ENCODE data around the gene CRYGC. TPM values are rescaled to one million over a fixed set of nuclear protein-coding genes. Genes with fewer than 3 reads are reported as not detected.
"Not testable (repeated sequence)": the region's sequence is repeated elsewhere in the genome, so short reads cannot be mapped to it uniquely, and the experiment has no call there.

CRYGC gene
- total and polyA plus RNA-seq, 2 donors: not detected

- peaks cover 6 to 20% of the 10 kb centered on the region in 2 donors for H3K27me3 ChIP-seq (ENCODE audit: control insufficient read depth in 2 of 2, insufficient read depth in 1 of 2, low read length in 1 of 2)
- no peak overlapping the region for H3K27ac ChIP-seq (ENCODE audit: low read depth in 1 of 2, low read length in 1 of 2)
- H3K4me1 ChIP-seq (ENCODE audit: control insufficient read depth in 2 of 2, insufficient read depth in 2 of 2, low read length in 2 of 2): peaks cover 0 to 5% of the 10 kb centered on the region in 2 donors
- no peaks in the 10 kb centered on the region for H3K9me3 ChIP-seq (ENCODE audit: control insufficient read depth in 2 of 2, insufficient read depth in 1 of 2, low read length in 1 of 2)
- WGBS: 92% methylated on average over 4 of the region's 4 CpGs
- H3K4me3 ChIP-seq (ENCODE audit: low read length in 2 of 2): no peak overlapping the region
- DNase-seq (ENCODE audit: low read depth in 6 of 9, low spot score in 9 of 9): no peak
- H3K36me3 ChIP-seq (ENCODE audit: control insufficient read depth in 2 of 2, insufficient read depth in 2 of 2, low read length in 1 of 2): no peaks in the 10 kb centered on the region
Observed at GRCh38 chr2:208125251-208125650, 4.4 kb downstream of the CRYGC start.

GRCh38 chr2:208124013-208124715, 5.5 kb downstream of the CRYGC start, which contains the start of gene CRYGD:
TSS of gene CRYGD (minus strand) at chr2:208124524. CDS start at chr2:208124473, 51 bp downstream.
- Histone ChIP-seq H3K4me3 (ENCODE audit: low read length in 2 of 2) (peak within 1 kb of the TSS in 1 of 2 donors; percentile 5), H3K27me3 (ENCODE audit: control insufficient read depth in 2 of 2, insufficient read depth in 1 of 2, low read length in 1 of 2) (peaks cover 6 to 20% of the 10 kb centered on the region in 2 donors)
- H3K36me3 ChIP-seq (ENCODE audit: control insufficient read depth in 2 of 2, insufficient read depth in 2 of 2, low read length in 1 of 2); DNase-seq (ENCODE audit: low read depth in 6 of 9, low spot score in 9 of 9); H3K9me3 ChIP-seq (ENCODE audit: control insufficient read depth in 2 of 2, insufficient read depth in 1 of 2, low read length in 1 of 2); H3K27ac ChIP-seq (ENCODE audit: low read depth in 1 of 2, low read length in 1 of 2); H3K4me1 ChIP-seq (ENCODE audit: control insufficient read depth in 2 of 2, insufficient read depth in 2 of 2, low read length in 2 of 2): not testable (repeated sequence)
- 9% methylated on average over 46 of the region's 46 CpGs for WGBS

DNA sequence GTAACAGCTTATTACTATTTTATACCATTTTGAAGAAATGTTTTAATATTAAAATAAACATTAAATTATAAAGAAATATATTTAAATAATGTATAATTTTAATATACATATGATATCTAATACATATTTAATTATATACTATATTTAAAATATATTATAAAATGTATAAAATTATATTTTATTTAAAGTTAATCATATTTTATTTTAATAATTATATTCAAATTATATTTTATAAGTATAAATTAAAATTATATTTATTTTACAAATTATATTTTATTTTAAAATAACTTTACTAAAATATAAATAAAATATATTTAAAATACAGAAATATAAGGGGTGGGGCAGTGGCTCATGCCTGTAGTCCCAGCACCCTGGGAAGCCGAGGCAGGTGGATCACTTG, 7.4 kb downstream of the CRYGC start:
- Histone ChIP-seq H3K4me1 (ENCODE audit: control insufficient read depth in 2 of 2, insufficient read depth in 2 of 2, low read length in 2 of 2) (peaks cover 0 to 5% of the 10 kb centered on the region in 2 donors), H3K36me3 (ENCODE audit: control insufficient read depth in 2 of 2, insufficient read depth in 2 of 2, low read length in 1 of 2) (no peaks in the 10 kb centered on the region), H3K27me3 (ENCODE audit: control insufficient read depth in 2 of 2, insufficient read depth in 1 of 2, low read length in 1 of 2) (peaks cover 6 to 20% of the 10 kb centered on the region in 2 donors), H3K4me3 (ENCODE audit: low read length in 2 of 2) (no peak overlapping the region), H3K27ac (ENCODE audit: low read depth in 1 of 2, low read length in 1 of 2) (no peak overlapping the region), H3K9me3 (ENCODE audit: control insufficient read depth in 2 of 2, insufficient read depth in 1 of 2, low read length in 1 of 2) (no peaks in the 10 kb centered on the region)
- DNase-seq (ENCODE audit: low read depth in 6 of 9, low spot score in 9 of 9): no peak
- WGBS: 97% methylated on average over 1 of the region's 1 CpG

- no peak for DNase-seq (ENCODE audit: low read depth in 6 of 9, low spot score in 9 of 9)
- no peaks in the 10 kb centered on the region for H3K36me3 ChIP-seq (ENCODE audit: control insufficient read depth in 2 of 2, insufficient read depth in 2 of 2, low read length in 1 of 2)
- no peaks in the 10 kb centered on the region for H3K4me1 ChIP-seq (ENCODE audit: control insufficient read depth in 2 of 2, insufficient read depth in 2 of 2, low read length in 2 of 2)
- 97% methylated on average over 3 of the region's 3 CpGs for WGBS
- H3K4me3 ChIP-seq (ENCODE audit: low read length in 2 of 2): no peak overlapping the region
- H3K9me3 ChIP-seq (ENCODE audit: control insufficient read depth in 2 of 2, insufficient read depth in 1 of 2, low read length in 1 of 2): no peaks in the 10 kb centered on the region
- H3K27ac ChIP-seq (ENCODE audit: low read depth in 1 of 2, low read length in 1 of 2): no peak overlapping the region
- peaks cover 2 to 6% of the 10 kb centered on the region in 2 donors for H3K27me3 ChIP-seq (ENCODE audit: control insufficient read depth in 2 of 2, insufficient read depth in 1 of 2, low read length in 1 of 2)
Observed at GRCh38 chr2:208118918-208119317, 10.7 kb downstream of the CRYGC start.

- not testable (repeated sequence) for H3K27me3 ChIP-seq (ENCODE audit: control insufficient read depth in 2 of 2, insufficient read depth in 1 of 2, low read length in 1 of 2); H3K4me1 ChIP-seq (ENCODE audit: control insufficient read depth in 2 of 2, insufficient read depth in 2 of 2, low read length in 2 of 2); H3K4me3 ChIP-seq (ENCODE audit: low read length in 2 of 2); H3K27ac ChIP-seq (ENCODE audit: low read depth in 1 of 2, low read length in 1 of 2); H3K36me3 ChIP-seq (ENCODE audit: control insufficient read depth in 2 of 2, insufficient read depth in 2 of 2, low read length in 1 of 2); DNase-seq (ENCODE audit: low read depth in 6 of 9, low spot score in 9 of 9); H3K9me3 ChIP-seq (ENCODE audit: control insufficient read depth in 2 of 2, insufficient read depth in 1 of 2, low read length in 1 of 2)
- 94% methylated on average over 11 of the region's 11 CpGs for WGBS
Observed at GRCh38 chr2:208117390-208117789, 12.2 kb downstream of the CRYGC start.

DNA sequence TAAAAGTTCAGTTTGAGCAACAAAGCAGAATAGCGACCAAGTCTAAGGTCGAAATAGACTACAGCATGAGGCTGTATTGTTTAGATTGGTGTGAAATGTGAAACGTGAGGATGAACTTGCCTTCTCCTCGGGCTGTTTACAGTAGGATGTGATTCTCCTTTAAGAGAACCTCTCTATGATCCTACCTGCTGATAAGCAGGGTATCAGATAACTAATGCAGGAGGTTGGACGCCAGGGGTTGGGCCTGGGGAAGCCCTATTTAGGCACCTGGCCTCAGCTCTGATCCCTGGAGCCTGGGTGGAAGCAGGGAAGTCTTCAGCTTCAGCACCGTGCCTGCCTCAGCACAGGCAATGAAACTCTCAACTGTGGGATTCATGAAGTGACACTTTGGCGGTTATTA, 16.7 kb downstream of the CRYGC start:
- Histone ChIP-seq H3K4me1 (ENCODE audit: control insufficient read depth in 2 of 2, insufficient read depth in 2 of 2, low read length in 2 of 2) (no peaks in the 10 kb centered on the region), H3K4me3 (ENCODE audit: low read length in 2 of 2) (no peak overlapping the region), H3K36me3 (ENCODE audit: control insufficient read depth in 2 of 2, insufficient read depth in 2 of 2, low read length in 1 of 2) (no peaks in the 10 kb centered on the region), H3K27ac (ENCODE audit: low read depth in 1 of 2, low read length in 1 of 2) (no peak overlapping the region), H3K9me3 (ENCODE audit: control insufficient read depth in 2 of 2, insufficient read depth in 1 of 2, low read length in 1 of 2) (no peaks in the 10 kb centered on the region), H3K27me3 (ENCODE audit: control insufficient read depth in 2 of 2, insufficient read depth in 1 of 2, low read length in 1 of 2) (no peaks in the 10 kb centered on the region)
- DNase-seq (ENCODE audit: low read depth in 6 of 9, low spot score in 9 of 9): no peak
- WGBS: 88% methylated on average over 7 of the region's 7 CpGs

GRCh38 chr2:208112273-208112745, 17.3 kb downstream of the CRYGC start:
- H3K27me3 ChIP-seq (ENCODE audit: control insufficient read depth in 2 of 2, insufficient read depth in 1 of 2, low read length in 1 of 2); H3K36me3 ChIP-seq (ENCODE audit: control insufficient read depth in 2 of 2, insufficient read depth in 2 of 2, low read length in 1 of 2); H3K4me1 ChIP-seq (ENCODE audit: control insufficient read depth in 2 of 2, insufficient read depth in 2 of 2, low read length in 2 of 2); DNase-seq (ENCODE audit: low read depth in 6 of 9, low spot score in 9 of 9); H3K27ac ChIP-seq (ENCODE audit: low read depth in 1 of 2, low read length in 1 of 2); H3K9me3 ChIP-seq (ENCODE audit: control insufficient read depth in 2 of 2, insufficient read depth in 1 of 2, low read length in 1 of 2); H3K4me3 ChIP-seq (ENCODE audit: low read length in 2 of 2): not testable (repeated sequence)
- 89% methylated on average over 36 of the region's 36 CpGs for WGBS

DNA sequence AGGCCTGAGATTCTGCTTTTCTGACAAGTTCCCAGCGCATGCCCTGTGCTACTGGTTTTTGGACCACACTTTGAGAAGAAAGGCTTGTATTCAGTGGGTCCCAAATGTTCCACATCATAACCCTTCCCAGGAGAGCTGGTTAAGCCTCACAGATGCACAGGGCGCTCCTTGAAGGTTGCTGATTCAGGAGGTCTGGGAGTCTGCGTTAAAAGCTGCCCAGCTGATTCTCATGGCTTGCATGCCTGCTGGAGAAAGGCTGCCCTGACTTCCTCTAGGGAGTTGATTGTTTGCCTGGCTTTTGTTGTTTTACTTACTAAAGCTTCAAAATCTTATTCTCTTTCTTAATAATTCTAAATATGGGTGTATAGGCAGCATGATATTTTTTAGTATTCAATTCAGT, 26.0 kb downstream of the CRYGC start:
- H3K9me3 ChIP-seq (ENCODE audit: control insufficient read depth in 2 of 2, insufficient read depth in 1 of 2, low read length in 1 of 2): no peaks in the 10 kb centered on the region
- H3K36me3 ChIP-seq (ENCODE audit: control insufficient read depth in 2 of 2, insufficient read depth in 2 of 2, low read length in 1 of 2): no peaks in the 10 kb centered on the region
- no peaks in the 10 kb centered on the region for H3K27me3 ChIP-seq (ENCODE audit: control insufficient read depth in 2 of 2, insufficient read depth in 1 of 2, low read length in 1 of 2)
- DNase-seq (ENCODE audit: low read depth in 6 of 9, low spot score in 9 of 9): no peak
- peaks cover 0 to 7% of the 10 kb centered on the region in 2 donors for H3K4me1 ChIP-seq (ENCODE audit: control insufficient read depth in 2 of 2, insufficient read depth in 2 of 2, low read length in 2 of 2)
- WGBS: 96% methylated on average over 3 of the region's 3 CpGs
- no peak overlapping the region for H3K27ac ChIP-seq (ENCODE audit: low read depth in 1 of 2, low read length in 1 of 2)
- no peak overlapping the region for H3K4me3 ChIP-seq (ENCODE audit: low read length in 2 of 2)

DNA sequence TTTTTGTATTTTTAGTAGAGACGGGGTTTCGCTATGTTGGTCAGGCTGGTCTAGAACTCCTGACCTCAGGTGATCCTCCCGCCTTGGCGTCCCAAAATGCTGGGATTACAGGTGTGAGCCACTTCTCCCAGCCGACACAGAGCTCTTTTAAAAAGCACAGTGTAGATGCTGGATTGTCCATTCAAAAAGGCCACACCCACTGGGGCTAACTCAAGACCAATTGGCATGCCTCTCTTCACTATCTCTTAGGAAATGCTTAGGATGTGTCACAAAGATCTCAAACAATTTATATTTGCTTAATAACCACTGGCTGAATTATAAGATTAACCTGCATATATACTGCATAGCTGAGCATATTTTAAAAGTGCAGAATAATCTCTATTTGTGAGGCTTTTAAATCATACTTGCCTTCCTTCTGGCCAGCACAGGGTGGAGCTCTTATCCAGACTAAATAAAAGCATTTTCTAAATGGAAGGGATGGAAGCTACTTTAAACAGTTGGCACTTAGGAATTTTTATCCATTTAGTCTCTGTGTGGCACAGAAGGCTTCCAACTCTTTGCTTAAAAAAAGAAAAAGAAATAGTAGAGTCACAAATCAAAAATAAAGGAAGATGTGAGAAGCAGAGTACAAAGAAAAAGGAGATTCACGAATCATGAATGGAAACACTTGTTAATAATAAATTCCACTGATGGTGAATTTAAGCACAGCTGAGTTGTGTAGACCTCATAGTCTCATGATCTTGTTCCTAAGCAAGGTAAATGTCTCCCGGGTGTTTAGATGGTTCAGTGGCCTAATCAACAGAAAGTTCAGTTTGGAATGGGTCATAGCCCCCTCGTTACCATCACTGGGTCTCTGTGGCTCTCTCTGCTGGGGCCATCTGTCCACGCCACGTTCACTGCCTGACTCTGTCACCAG, 27.7 kb downstream of the CRYGC start:
- DNase-seq (ENCODE audit: low read depth in 6 of 9, low spot score in 9 of 9): no peak
- H3K9me3 ChIP-seq (ENCODE audit: control insufficient read depth in 2 of 2, insufficient read depth in 1 of 2, low read length in 1 of 2): no peaks in the 10 kb centered on the region
- no peaks in the 10 kb centered on the region for H3K36me3 ChIP-seq (ENCODE audit: control insufficient read depth in 2 of 2, insufficient read depth in 2 of 2, low read length in 1 of 2)
- H3K4me3 ChIP-seq (ENCODE audit: low read length in 2 of 2): no peak overlapping the region
- WGBS: 55% methylated on average over 10 of the region's 10 CpGs
- no peak overlapping the region for H3K27ac ChIP-seq (ENCODE audit: low read depth in 1 of 2, low read length in 1 of 2)
- no peaks in the 10 kb centered on the region for H3K27me3 ChIP-seq (ENCODE audit: control insufficient read depth in 2 of 2, insufficient read depth in 1 of 2, low read length in 1 of 2)
- H3K4me1 ChIP-seq (ENCODE audit: control insufficient read depth in 2 of 2, insufficient read depth in 2 of 2, low read length in 2 of 2): peaks cover 0 to 7% of the 10 kb centered on the region in 2 donors

Data from thymus (tissue), 11 donors.